Fibroblast of gingiva (primary cell): ENCODE data around the gene TMEM271.

Source experiments
- DNase-seq: peaks from one replicate; pipeline ENCODE4 v3.0.0-alpha.2; 2011; ENCODE audit warnings: low read depth

Gene TMEM271

DNA sequence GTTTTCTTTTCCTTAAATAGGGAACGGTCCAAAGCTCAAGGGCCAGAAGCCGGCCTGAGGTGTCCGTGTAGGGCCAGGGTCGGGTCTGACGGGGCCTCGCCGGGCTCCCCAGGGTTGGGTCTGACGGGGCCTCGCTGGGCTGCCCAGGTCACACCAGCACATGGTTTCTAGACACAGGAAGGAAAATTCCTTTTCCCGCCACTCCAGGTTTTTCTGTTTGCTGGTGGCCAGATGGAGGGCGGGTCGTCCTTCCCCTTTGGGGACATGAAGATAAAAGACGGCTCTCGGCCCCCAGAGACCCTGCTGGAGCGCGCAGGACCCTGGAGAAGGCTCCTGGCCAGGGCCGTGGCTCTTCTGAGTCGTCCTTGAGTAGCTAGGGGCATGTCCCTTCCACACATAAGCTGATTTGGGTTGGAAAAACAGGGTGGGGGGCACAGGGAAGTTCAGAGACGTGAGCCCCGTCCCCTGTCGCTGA lies 42.0 kb downstream of the TMEM271 start:
- no peak for DNase-seq

DNA sequence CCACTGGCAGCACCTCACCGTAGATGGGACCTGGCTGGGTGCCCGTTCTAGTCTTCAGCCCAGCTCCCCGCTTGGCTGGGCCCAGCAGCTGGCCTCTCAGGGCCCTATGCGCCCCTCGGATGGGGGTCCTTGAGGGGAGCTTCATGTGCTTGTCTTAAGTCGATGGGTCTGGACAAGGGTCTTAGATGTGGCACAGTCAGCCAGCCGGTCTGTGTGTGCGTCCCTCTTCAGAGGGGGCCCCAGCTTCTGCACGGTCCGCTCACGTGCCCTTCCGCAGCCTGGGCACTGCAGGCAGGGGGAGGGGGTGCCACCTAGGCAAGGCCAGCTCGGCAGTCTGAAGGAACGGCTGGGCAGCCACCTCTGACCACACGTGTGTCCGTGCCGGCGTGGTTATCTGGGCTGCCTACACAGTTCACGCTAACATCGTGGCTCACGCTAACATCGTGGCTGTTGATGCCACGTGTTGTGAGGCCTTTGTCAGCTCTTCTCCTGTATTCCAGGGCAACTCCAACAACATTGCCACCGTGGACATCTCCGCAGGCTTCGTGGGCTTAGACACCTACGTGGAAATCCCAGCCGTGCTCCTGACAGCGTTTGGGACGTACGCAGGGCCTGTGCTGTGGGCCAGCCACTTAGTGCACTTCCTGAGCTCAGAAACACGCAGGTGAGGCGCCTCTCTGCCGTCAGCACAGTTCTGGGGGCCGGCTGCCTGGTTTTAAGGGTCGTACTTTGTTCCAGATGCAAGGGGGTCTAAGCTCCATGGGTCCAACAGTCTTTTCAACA lies 42.6 kb downstream of the TMEM271 start:
- DNase-seq = no peak

DNA sequence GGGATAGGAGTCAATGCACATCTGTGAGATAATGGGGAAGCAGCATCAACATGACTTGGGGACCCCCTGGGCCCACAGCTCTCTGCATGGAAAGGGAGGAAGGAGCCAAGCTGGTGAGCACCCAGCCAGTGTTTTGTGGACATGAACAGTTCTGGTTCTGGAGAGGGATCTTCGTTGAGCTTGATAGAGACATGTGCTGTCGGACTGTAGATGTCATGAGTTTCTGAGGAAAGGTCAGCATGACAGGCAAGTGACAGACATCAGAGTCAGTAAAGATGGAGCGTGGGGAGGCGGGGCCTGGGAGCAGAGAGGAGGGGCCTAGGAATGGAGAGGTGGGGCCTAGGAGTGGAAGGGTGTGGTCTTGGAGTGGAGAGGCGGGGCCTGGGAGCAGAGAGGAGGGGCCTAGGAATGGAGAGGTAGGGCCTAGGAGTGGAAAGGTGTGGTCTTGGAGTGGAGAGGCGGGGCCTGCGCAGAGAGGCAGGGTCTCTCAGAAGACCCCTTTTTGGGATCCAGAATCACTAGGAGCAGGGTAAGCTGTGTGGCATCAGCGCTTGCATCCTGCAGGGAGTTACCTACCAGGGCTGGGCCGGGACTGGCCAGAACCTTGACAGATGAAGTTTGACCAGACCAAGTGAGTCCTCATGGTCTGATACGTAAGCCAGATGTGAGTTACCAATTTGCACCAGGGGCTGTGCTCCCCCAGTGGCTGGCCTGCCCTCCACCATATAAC lies 43.3 kb downstream of the TMEM271 start:
- no peak for DNase-seq

DNA sequence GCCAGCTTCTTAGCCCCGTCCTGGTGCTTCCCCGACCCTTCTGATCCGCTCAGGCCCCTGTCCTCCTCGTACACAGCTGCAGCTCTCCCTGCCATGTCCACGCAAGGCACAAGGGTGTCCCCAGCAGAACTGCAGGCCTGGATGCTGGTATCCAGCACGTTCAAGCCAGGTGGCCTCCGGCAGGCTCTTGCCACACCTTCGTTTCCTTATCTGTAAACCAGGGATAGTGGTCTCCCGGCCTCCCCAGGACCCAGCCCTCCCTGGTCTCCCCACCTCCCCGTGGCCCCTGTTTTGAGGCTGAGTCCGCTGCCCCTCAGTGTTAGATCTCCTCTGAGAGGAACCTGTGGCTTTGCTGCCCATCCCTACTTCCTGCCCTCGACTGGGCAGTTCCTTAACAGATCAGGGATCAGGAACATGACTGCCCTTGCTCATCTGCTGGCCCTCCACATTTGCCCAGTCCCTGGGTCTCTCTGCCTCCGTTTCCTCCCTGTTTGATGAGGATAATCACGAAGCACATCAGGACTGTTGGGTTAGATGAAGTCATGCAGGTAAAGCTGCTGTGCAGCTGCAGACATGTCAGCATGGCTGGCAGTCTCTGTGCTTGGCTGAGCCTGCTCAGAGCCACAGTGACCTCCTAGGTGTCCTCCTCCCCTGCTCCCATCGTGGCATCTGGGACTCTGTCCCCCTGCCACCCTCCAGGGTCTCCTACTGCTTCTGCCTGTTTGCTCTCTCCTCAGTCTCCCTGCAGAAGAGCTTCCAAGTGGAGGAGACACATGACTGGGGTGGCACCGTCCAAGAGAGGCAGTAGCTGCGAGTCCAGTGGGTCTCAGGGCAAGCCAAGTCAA lies 44.2 kb downstream of the TMEM271 start:
- DNase-seq = no peak

DNA sequence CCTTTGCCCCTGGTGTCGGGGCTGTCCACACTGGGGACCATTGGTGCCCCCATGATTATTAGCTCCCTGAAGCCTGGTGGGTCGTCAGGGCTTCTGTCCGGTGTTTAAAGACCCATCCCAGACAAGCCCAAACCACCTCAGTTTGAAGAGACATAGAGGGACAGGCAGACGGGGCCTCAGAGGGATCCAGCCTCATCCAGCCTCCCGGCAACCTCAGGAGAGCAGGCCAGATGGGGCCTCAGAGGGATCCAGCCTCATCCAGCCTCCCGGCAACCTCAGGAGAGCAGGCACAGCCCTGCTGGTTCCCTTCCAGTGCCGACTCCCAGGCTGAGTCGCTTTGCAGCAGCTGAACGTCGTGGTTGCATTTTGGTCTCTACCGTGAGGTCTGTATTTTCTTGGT lies 45.0 kb downstream of the TMEM271 start:
- no peak for DNase-seq

DNA sequence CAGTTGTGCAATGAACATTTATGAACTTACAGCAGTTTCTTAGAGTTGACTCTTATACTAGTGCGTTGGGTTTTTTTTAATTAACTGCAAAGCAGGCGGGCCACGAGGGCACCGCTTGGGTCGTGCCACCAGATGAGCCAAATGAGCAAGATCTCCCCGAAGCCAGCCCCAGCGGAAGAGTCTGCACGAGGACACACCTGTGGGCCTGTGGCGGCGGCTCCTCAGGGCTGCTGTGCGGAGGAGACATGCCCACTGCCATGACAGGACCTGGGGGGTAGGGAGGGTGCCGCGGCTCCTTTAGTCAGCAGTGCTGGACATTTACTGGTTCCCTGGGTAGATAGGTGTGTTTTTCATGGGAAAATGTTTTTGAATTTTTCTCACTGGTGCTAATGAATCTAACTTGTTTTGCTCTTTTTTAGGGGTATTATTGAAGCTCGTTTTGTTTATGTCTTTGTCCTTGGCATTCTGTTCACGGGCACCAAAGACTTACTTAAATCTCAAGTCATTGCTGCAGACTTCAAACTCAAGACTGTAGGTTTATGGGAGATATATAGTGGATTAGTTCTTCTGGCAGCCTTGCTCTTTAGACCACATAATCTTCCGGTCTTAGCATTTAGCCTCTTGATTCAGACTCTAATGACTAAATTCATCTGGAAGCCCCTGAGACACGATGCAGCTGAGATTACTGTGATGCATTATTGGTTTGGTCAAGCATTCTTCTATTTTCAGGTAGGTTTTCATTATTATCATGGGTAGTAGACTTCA lies 45.9 kb downstream of the TMEM271 start:
- no peak for DNase-seq

DNA sequence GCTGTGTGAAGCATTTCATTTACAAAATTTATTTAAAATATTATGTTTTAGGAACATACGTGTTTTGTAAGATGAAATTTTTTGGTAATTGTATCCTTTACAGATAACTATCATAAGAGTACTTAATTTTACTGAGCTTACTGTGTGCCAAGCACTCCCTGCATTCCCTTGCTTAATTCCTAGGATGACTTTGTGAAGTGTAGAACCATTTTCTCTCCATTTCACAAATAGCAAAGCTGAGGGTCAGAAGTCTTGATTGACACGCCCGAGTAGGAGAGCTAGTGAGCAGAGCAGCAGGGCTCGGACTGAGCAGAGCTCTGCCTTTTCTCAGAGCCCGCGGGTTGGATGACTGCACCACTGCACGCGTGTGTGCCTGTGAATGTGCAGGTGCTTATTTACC lies 46.5 kb downstream of the TMEM271 start:
- DNase-seq = no peak

DNA sequence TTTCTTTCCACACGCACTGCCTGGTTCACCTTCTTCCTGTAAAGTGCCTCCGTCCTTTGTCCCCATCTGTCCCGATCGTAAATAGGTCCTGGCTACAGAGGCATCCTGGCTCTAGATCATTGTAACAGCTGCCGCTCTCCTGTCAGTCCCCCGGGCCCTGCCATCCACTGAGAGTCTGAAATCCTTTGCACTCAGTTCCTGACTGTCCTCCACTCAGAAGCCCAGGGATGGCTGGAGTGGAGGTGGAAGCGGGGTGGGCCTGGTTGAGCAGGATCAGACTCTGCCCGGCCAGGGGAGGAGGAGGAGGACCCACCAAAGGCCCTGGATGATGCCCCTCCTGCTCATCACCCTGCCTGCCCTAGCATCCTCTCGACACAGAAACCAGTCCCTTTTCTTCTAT lies 47.3 kb downstream of the TMEM271 start:
- DNase-seq = no peak

DNA sequence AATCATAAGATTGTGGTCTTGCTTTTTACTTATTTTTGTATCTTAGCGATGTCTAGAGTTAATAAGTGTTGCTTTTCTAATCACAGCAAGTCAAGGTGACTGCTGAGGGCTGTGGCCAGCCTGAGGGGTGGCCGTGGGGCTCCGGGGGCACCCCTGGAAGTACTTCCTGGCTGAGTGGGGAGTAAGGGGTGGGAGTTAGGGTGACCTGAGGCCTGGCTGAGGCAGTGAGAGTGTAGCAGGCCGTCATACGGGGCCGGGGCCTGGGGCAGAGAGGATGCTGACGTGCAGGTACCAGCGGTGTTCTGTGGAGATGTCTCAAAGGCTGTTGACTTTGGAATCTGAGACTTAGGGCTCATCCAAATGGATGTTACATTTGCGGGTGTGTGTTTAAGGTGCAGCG lies 47.8 kb downstream of the TMEM271 start:
- DNase-seq = no peak

DNA sequence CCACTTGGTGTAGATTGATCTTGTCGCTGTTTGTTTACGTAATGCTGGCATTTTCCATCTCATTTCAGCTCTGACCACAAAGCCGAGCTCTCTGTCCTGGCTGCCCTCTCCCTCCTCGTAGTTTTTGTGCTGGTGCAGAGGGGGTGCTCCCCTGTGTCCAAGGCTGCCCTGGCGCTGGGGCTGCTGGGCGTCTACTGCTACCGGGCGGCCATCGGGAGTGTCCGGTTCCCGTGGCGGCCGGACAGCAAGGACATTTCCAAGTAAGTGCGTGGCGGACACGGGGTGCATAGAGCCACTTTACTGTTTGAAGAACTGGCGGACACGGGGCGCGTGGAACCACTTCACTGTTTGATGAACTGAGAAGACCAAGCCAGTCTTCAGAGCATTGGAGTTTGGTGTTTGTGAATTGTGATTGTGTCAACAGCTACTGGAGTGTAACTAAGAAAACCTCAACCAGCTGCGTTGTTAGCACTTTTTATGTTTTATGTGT lies 49.1 kb downstream of the TMEM271 start:
- no peak for DNase-seq

DNA sequence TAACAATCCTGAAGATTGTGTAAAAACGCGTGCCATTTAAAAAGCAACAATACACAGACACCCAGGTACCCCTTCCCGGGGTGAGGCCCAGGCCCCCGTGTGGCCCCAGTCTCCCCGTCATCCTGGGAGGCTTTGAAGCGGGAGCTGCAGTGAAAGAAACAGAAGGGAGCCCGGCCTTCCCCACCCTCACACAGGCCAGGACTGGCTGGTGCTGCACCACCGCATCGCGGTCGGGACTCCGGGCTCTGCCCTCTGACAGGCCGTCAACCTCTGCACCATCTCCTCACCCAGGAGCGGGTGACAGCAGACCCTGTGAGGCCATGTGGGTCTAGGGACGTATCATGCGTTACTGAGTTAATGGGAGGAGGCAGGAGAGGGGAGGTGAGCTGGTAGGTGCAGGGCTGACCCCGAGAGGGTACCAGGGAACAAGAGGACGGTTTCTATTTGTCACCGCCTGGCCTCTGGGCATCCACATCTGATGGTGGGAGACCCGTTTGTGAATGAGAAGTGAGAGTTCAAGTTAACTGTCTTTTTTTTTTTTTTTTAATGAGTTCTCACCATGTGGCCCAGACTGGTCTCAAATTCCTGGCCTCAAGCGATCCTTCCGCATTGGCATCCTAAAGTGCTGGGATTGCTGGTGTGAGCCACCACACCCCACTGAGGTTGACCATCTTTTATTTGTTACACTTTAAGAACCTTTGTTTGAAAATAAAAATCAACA lies 49.7 kb downstream of the TMEM271 start:
- no peak for DNase-seq

DNA sequence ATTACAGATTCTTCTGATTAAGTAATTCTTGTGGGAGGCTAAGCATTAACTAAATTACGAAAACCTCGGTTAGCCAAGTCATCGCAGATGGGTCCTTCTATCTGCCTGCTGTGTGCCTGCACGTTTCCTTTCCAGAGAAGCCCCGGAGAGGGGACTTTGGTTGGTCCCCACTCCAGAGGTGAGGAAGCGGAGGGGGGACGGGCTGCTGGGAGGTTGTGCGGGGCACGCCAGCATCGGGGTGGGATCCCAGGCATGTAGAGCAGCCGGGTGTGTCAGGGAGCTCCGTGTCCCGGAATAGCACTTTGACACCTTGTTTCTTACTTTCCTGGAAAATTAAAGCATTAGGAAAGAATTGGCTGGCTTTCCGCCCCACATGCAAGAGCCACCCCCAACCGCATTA lies 50.4 kb downstream of the TMEM271 start:
- DNase-seq = no peak

DNA sequence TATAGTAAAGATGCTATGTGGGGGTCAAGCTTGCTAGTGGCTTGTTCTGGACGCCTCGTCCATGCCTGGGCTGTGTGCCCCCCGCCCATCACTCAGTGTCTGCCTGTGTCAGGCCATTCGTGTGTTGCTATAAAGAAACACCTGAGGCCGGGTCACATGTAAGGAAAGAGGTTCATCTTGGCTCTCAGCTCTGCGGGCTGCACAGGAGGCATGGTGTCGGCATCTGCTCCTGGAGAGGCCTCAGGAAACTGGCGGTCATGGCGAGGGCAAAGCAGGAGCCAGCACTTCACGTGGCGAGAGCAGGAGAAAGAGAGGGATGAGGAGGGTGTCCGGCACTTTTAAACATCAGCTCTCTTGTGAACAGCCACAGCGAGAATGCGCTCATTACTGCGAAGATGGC lies 51.9 kb downstream of the TMEM271 start:
- DNase-seq = no peak
